GM12872 (cell line): Measurements from ENCODE around the gene SLC5A6.

Source experiments
- CTCF ChIP-seq: IDR thresholded peaks from 3 replicates; pipeline ENCODE4 v1.5.1; 2011; ENCODE audit warnings: low read depth, mild to moderate bottlenecking, low read length, moderate library complexity; ENCODE audit not compliant: insufficient read depth

SLC5A6 gene

GRCh38 chr2:27236136-27236535 is 24.1 kb upstream of the SLC5A6 start:
- TF ChIP-seq CTCF: no peak

GRCh38 chr2:27233341-27233740 is 21.3 kb upstream of the SLC5A6 start:
- TF ChIP-seq CTCF: no peak

- no peak for TF ChIP-seq CTCF
Observed at GRCh38 chr2:27231921-27232320, 19.9 kb upstream of the SLC5A6 start.

- no peak for TF ChIP-seq CTCF
Observed at GRCh38 chr2:27227501-27227900, 15.4 kb upstream of the SLC5A6 start.

- no peak for TF ChIP-seq CTCF
Observed at GRCh38 chr2:27225526-27225925, 13.5 kb upstream of the SLC5A6 start.

GRCh38 chr2:27223416-27223815 is 11.3 kb upstream of the SLC5A6 start:
- TF ChIP-seq CTCF: no peak

- TF ChIP-seq CTCF: no peak
Observed at GRCh38 chr2:27222407-27222806, 10.3 kb upstream of the SLC5A6 start.

- no peak for TF ChIP-seq CTCF
Observed at GRCh38 chr2:27221166-27221565, 9.1 kb upstream of the SLC5A6 start.
